ENCODE measurements around the gene LDLRAD3.

LDLRAD3 gene

GRCh38 chr11:36078686-36079055 lies 134.8 kb downstream of the LDLRAD3 start:
- DNase-seq: no peak

GRCh38 chr11:36079878-36080675 lies 136.2 kb downstream of the LDLRAD3 start:
- DNase-seq: no peak

GRCh38 chr11:36081274-36081945 lies 137.5 kb downstream of the LDLRAD3 start:
- no peak for DNase-seq

- DNase-seq: no peak
Measured at GRCh38 chr11:36086366-36086765, 142.5 kb downstream of the LDLRAD3 start.

- DNase-seq: no peak
Measured at GRCh38 chr11:36088266-36088972, 144.6 kb downstream of the LDLRAD3 start.

- no peak for DNase-seq
Measured at GRCh38 chr11:36089920-36090319, 146.1 kb downstream of the LDLRAD3 start.

GRCh38 chr11:36090356-36091109 lies 146.7 kb downstream of the LDLRAD3 start:
- DNase-seq: peak; percentile 51

GRCh38 chr11:36091256-36091811 lies 147.5 kb downstream of the LDLRAD3 start:
- peak; percentile 95 for DNase-seq

- peak; percentile 53 for DNase-seq
Measured at GRCh38 chr11:36092314-36093030, 148.6 kb downstream of the LDLRAD3 start.

GRCh38 chr11:36093548-36093947 lies 149.7 kb downstream of the LDLRAD3 start:
- DNase-seq: peak; percentile 14

GRCh38 chr11:36094164-36094563 lies 150.3 kb downstream of the LDLRAD3 start:
- no peak for DNase-seq

GRCh38 chr11:36095716-36096115 lies 151.9 kb downstream of the LDLRAD3 start:
- DNase-seq: no peak

- DNase-seq: peak; percentile 76
Measured at GRCh38 chr11:36097219-36097650, 153.4 kb downstream of the LDLRAD3 start.

- peak; percentile 14 for DNase-seq
Measured at GRCh38 chr11:36098087-36098486, 154.2 kb downstream of the LDLRAD3 start.

- DNase-seq: no peak
Measured at GRCh38 chr11:36098853-36099375, 155.1 kb downstream of the LDLRAD3 start.

GRCh38 chr11:36101466-36101865 lies 157.6 kb downstream of the LDLRAD3 start:
- no peak for DNase-seq

- DNase-seq: no peak
Measured at GRCh38 chr11:36102868-36103267, 159.0 kb downstream of the LDLRAD3 start.

- DNase-seq: no peak
Measured at GRCh38 chr11:36103933-36104530, 160.2 kb downstream of the LDLRAD3 start.

- DNase-seq: no peak
Measured at GRCh38 chr11:36104660-36104992, 160.8 kb downstream of the LDLRAD3 start.

GRCh38 chr11:36105743-36106581 lies 162.1 kb downstream of the LDLRAD3 start:
- peak; percentile 15 for DNase-seq

Data from OCI-M1 (cell line).